Kidney epithelial cell (primary cell): Measurements from ENCODE around the gene RNASE7. TPM values are rescaled to one million over a fixed set of nuclear protein-coding genes. Genes with fewer than 3 reads are reported as not detected.

Source experiments
- DNase-seq: peaks from one replicate; pipeline ENCODE4 v3.0.0-alpha.2; 2010; ENCODE audit warnings: low read depth
- H3K27me3 ChIP-seq: 2 replicates; pipeline ENCODE4 v1.6.0; 2011; ENCODE audit warnings: low read length; ENCODE audit not compliant: control insufficient read depth, insufficient read depth
- H3K36me3 ChIP-seq: 2 replicates; pipeline ENCODE4 v1.5.1; 2011; ENCODE audit warnings: low read length; ENCODE audit not compliant: control insufficient read depth, insufficient read depth
- H3K4me3 ChIP-seq: 2 replicates; pipeline ENCODE4 v1.5.1; 2011; ENCODE audit warnings: low read depth, mild to moderate bottlenecking, control low read depth, low read length
- total RNA-seq: library from RNA; depleted of rRNA; stranded (reverse); fragments of >200 nt; gene quantifications from 2 replicates; pipeline ENCODE4 v1.2.3, GENCODE V29; 2015
- TF ChIP-seq, protein P1 (sequence below): IDR thresholded peaks from 2 replicates; pipeline ENCODE4 v1.5.1; 2011; ENCODE audit warnings: mild to moderate bottlenecking, moderate library complexity, low read length, control low read depth, inconsistent platforms; ENCODE audit not compliant: insufficient read depth, poor library complexity, severe bottlenecking

The RNASE7 gene
- total RNA-seq, 1 donor from 2014 or later: not detected

DNA sequence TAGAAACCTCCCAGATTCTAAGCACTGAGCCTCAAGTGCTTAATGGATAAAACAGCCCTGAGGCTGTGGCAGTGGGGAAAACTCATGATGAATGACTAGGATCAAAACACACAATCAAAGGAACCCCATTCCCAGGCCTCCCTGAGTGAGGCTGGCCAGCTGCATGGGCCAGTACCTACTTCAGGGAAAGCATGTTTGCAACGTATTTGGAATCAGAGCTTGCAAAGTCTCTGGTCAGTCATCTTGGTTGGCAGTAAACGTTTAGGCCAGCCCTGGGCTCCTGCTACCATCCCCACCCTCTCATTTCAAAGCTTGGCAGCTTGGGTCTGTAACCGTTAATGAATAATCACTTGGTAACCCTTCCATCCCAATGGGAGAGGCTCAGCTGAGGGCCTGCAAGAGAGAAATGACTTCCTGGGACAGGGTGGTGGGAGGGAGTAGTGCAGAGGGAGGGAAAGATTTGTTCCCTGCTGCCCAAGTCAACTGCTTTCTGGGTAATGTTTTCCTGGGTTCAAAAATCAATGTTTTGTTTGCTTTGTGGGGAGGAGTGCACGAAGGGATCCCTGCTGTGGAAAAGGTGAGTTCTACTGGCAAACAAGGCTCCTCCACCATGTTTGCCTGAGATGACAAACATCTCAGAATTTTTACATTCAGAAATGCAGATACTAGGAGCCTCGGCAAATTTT is 13.4 kb downstream of the RNASE7 start:
- H3K27me3 ChIP-seq: no peaks in the 10 kb centered on the region
- no peaks in the 10 kb centered on the region for H3K36me3 ChIP-seq
- no peak for DNase-seq
- TF ChIP-seq, protein P1, sequence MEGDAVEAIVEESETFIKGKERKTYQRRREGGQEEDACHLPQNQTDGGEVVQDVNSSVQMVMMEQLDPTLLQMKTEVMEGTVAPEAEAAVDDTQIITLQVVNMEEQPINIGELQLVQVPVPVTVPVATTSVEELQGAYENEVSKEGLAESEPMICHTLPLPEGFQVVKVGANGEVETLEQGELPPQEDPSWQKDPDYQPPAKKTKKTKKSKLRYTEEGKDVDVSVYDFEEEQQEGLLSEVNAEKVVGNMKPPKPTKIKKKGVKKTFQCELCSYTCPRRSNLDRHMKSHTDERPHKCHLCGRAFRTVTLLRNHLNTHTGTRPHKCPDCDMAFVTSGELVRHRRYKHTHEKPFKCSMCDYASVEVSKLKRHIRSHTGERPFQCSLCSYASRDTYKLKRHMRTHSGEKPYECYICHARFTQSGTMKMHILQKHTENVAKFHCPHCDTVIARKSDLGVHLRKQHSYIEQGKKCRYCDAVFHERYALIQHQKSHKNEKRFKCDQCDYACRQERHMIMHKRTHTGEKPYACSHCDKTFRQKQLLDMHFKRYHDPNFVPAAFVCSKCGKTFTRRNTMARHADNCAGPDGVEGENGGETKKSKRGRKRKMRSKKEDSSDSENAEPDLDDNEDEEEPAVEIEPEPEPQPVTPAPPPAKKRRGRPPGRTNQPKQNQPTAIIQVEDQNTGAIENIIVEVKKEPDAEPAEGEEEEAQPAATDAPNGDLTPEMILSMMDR: no peak
- no peak overlapping the region for H3K4me3 ChIP-seq

DNA sequence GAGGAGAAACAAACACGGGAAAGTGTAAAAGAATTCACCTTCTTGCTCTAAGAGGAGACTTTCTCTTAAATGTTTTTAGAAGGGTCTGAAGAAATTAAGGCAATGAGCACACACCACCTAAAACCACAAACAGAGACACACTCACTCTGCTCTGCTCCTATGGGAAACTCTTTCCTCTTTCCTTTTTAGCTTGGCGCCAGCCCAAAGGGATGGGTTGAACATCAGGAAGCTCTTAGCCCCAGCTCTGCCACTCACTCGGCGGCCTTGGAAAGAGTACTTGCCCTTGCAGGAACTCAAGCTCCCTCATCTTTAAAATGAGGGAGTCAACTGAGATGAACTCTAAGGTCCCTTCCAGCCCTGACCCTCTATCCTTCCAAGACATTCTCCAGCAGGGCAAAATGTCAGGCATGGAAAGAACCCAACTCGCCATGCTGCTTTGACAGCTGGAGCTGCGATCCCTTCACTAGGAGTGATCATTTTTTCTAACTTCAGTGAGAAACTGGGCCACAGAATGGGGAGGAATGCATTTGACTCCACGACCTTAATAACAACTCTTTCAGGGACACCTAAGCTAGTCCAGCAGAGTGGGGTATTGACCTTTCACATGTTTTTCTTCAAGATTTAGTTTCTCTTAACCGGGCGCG is 14.5 kb downstream of the RNASE7 start:
- Histone ChIP-seq H3K4me3 (no peak overlapping the region), H3K27me3 (no peaks in the 10 kb centered on the region), H3K36me3 (no peaks in the 10 kb centered on the region)
- DNase-seq: no peak
- TF ChIP-seq, protein P1: no peak

GRCh38 chr14:21057803-21058675 is 15.9 kb downstream of the RNASE7 start, which contains the start of gene RNASE8:
TSS of gene RNASE8 (plus strand) at chr14:21057822. CDS start at chr14:21057893, 71 bp downstream.
- Histone ChIP-seq H3K27me3 (no peaks in the 10 kb centered on the region), H3K36me3 (no peaks in the 10 kb centered on the region), H3K4me3 (no peak within 1 kb of the TSS)
- no peak for DNase-seq
- TF ChIP-seq, protein P1: peak; percentile 61

- Histone ChIP-seq H3K27me3 (no peaks in the 10 kb centered on the region), H3K4me3 (no peak overlapping the region), H3K36me3 (no peaks in the 10 kb centered on the region)
- DNase-seq: no peak
- TF ChIP-seq, protein P1: no peak
Observed at GRCh38 chr14:21058903-21059302, 16.7 kb downstream of the RNASE7 start.

GRCh38 chr14:21059842-21060613 is 17.9 kb downstream of the RNASE7 start:
- TF ChIP-seq, protein P1: no peak

More at GRCh38 chr14:21059842-21060613, 17.9 kb downstream of the RNASE7 start:
- Histone ChIP-seq H3K36me3 (no peaks in the 10 kb centered on the region), H3K27me3 (no peaks in the 10 kb centered on the region), H3K4me3 (no peak overlapping the region)
- DNase-seq: no peak
